RPMI8226 (cell line): ENCODE measurements around the gene UNC5B.

Experiments
- DNase-seq: peaks from one replicate; pipeline ENCODE4 v3.0.0-alpha.2; 2015

Gene UNC5B

GRCh38 chr10:71239946-71240795 is 27.8 kb downstream of the UNC5B start:
- DNase-seq: no peak

- DNase-seq: no peak
Observed at GRCh38 chr10:71241114-71241829, 28.9 kb downstream of the UNC5B start.

- DNase-seq: no peak
Observed at GRCh38 chr10:71241830-71242621, 29.7 kb downstream of the UNC5B start.

GRCh38 chr10:71242622-71243009 is 30.2 kb downstream of the UNC5B start:
- no peak for DNase-seq

GRCh38 chr10:71243756-71244395 is 31.5 kb downstream of the UNC5B start:
- no peak for DNase-seq

GRCh38 chr10:71244431-71245419 is 32.4 kb downstream of the UNC5B start:
- no peak for DNase-seq

- no peak for DNase-seq
Observed at GRCh38 chr10:71245420-71246325, 33.3 kb downstream of the UNC5B start.

- DNase-seq: no peak
Observed at GRCh38 chr10:71246591-71247413, 34.4 kb downstream of the UNC5B start.

- no peak for DNase-seq
Observed at GRCh38 chr10:71247414-71247705, 35.0 kb downstream of the UNC5B start.

- DNase-seq: no peak
Observed at GRCh38 chr10:71247804-71248203, 35.4 kb downstream of the UNC5B start.

GRCh38 chr10:71248210-71248609 is 35.8 kb downstream of the UNC5B start:
- DNase-seq: no peak

GRCh38 chr10:71249996-71250395 is 37.6 kb downstream of the UNC5B start:
- DNase-seq: no peak

- DNase-seq: peak; percentile 40
Observed at GRCh38 chr10:71250405-71250804, 38.0 kb downstream of the UNC5B start.

GRCh38 chr10:71250842-71251241 is 38.5 kb downstream of the UNC5B start:
- no peak for DNase-seq

- no peak for DNase-seq
Observed at GRCh38 chr10:71251319-71251718, 38.9 kb downstream of the UNC5B start.

GRCh38 chr10:71252220-71252619 is 39.9 kb downstream of the UNC5B start:
- DNase-seq: no peak

GRCh38 chr10:71253981-71254818 is 41.8 kb downstream of the UNC5B start:
- no peak for DNase-seq

GRCh38 chr10:71254834-71255549 is 42.6 kb downstream of the UNC5B start:
- no peak for DNase-seq

- DNase-seq: no peak
Observed at GRCh38 chr10:71255550-71255807, 43.1 kb downstream of the UNC5B start.
